GM12878 (cell line): ENCODE data around the gene SCYL3. TPM values are rescaled to one million over a fixed set of nuclear protein-coding genes. Genes with fewer than 3 reads are reported as not detected.

Experiments
- ATAC-seq: fragments of 200-7000 bp; cut with Tn5 transposase; 3 replicates; pipeline ENCODE4 v1.9.1; 2020; ENCODE audit warnings: mild to moderate bottlenecking, moderate library complexity
- BruUV-seq: library from RNA; stranded (reverse); fragments of 400-500 nt; replicated peaks from 2 replicates; lab custom pipeline; 2021; lab: Mats Ljungman, UMichigan
- CTCF ChIA-PET: fragments of 300-600 bp; sonication (Branson Sonifier 250); formaldehyde crosslinking; extraction: SDS; loops from one replicate; lab custom pipeline; 2021; ENCODE audit warnings: inconsistent platforms; lab: Yijun Ruan, JAX
- POLR2A ChIA-PET: fragments of 350-600 bp; formaldehyde crosslinking; extraction: SDS; loops from one replicate; lab custom pipeline; 2021; ENCODE audit warnings: inconsistent platforms; lab: Charles Lee
- RAD21 ChIA-PET: fragments of 300-600 bp; sonication (Branson Sonifier 250); formaldehyde crosslinking; loops from one replicate; lab custom pipeline; 2023; ENCODE audit warnings: antibody characterized with exemption; ENCODE audit not compliant: unreplicated experiment; lab: Charles Lee
- SMC1A ChIA-PET: fragments of 300-600 bp; sonication (Branson Sonifier 250); formaldehyde crosslinking; loops from one replicate; lab custom pipeline; 2023; ENCODE audit not compliant: unreplicated experiment, uncharacterized antibody; lab: Charles Lee
- DNase-seq: peaks from one replicate; pipeline ENCODE4 v3.0.0-alpha.2; 2011; ENCODE audit warnings: low read depth, low spot score
- FAIRE-seq: peaks from 3 replicates; lab custom pipeline; 2011; peaks lifted over from hg19 to GRCh38; lab: Jason Lieb, UNC
- H2AFZ ChIP-seq: 2 replicates; pipeline ENCODE4 v1.6.0; 2011; ENCODE audit warnings: low read depth, low read length, control low read depth; ENCODE audit not compliant: control insufficient read depth
- H3K27ac ChIP-seq: 2 replicates; pipeline ENCODE4 v1.5.1; 2011; ENCODE audit warnings: control low read depth; ENCODE audit not compliant: control insufficient read depth, insufficient read depth
- H3K27me3 ChIP-seq, 2 experiments: replicated peaks in 1 of 2; 2 replicates each; pipeline versions ENCODE4 v1.6.0 to v1.6.1; 2011; ENCODE audit warnings: low read length in 1 of 2; ENCODE audit not compliant: control insufficient read depth in 2 of 2, insufficient read depth in 2 of 2
- H3K36me3 ChIP-seq, 2 experiments: 2 replicates each; pipeline ENCODE4 v1.5.1; 2011; ENCODE audit warnings: low read length in 1 of 2; ENCODE audit not compliant: control insufficient read depth in 2 of 2, insufficient read depth in 2 of 2
- H3K4me1 ChIP-seq: 2 replicates; pipeline ENCODE4 v1.6.1; 2011; ENCODE audit warnings: mild to moderate bottlenecking, low read length, moderate library complexity, mixed read lengths; ENCODE audit not compliant: control insufficient read depth, insufficient read depth
- H3K4me2 ChIP-seq: 2 replicates; pipeline ENCODE4 v1.6.0; 2011; ENCODE audit warnings: control low read depth; ENCODE audit not compliant: control insufficient read depth, insufficient read depth
- H3K4me3 ChIP-seq: fragments of 200-600 bp; sonication (generic); 2 replicates; pipeline ENCODE4 v1.5.1; 2016
- H3K79me2 ChIP-seq: 2 replicates; pipeline ENCODE4 v1.6.0; 2011; ENCODE audit warnings: low read length; ENCODE audit not compliant: control insufficient read depth, insufficient read depth
- H3K9ac ChIP-seq: 2 replicates; pipeline ENCODE4 v1.8.0; 2011; ENCODE audit warnings: low read length, control low read depth, mixed read lengths; ENCODE audit not compliant: control insufficient read depth, insufficient read depth
- H3K9me3 ChIP-seq: replicated peaks from 3 replicates; pipeline ENCODE4 v1.5.1; 2011; ENCODE audit warnings: mild to moderate bottlenecking, low read length; ENCODE audit not compliant: control insufficient read depth, insufficient read depth
- H4K20me1 ChIP-seq: 2 replicates; pipeline ENCODE4 v1.6.0; 2011; ENCODE audit not compliant: control insufficient read depth, insufficient read depth
- HCFC1 ChIP-seq: fragments of 150-350 bp; IDR thresholded peaks from 2 replicates; pipeline ENCODE4 v1.6.1; 2014; ENCODE audit warnings: low read length
- HSF1 ChIP-seq: fragments of 150-350 bp; IDR thresholded peaks from 2 replicates; pipeline ENCODE4 v1.6.1; 2014; ENCODE audit warnings: mild to moderate bottlenecking, low read depth, low read length
- IRF4 ChIP-seq: IDR thresholded peaks from 2 replicates; pipeline ENCODE4 v1.6.1; 2011; ENCODE audit warnings: low read depth, low read length
- JUNB ChIP-seq: IDR thresholded peaks from 2 replicates; pipeline ENCODE4 v1.6.1; 2016; ENCODE audit warnings: antibody characterized with exemption, mild to moderate bottlenecking
- NBN ChIP-seq: fragments of 450-650 bp; IDR thresholded peaks from 2 replicates; pipeline ENCODE4 v1.6.1; 2016
- NFYA ChIP-seq: IDR thresholded peaks from 2 replicates; pipeline ENCODE4 v1.6.1; 2011; ENCODE audit warnings: low read depth, mild to moderate bottlenecking, low read length, improper control_type of control experiment, borderline replicate concordance
- SREBF2 ChIP-seq: IDR thresholded peaks from 2 replicates; pipeline ENCODE4 v1.6.1; 2012; ENCODE audit warnings: mild to moderate bottlenecking, low read length
- ZNF217 ChIP-seq: fragments of 450-650 bp; IDR thresholded peaks from 2 replicates; pipeline ENCODE4 v1.6.1; 2017; ENCODE audit warnings: antibody characterized with exemption, mild to moderate bottlenecking
- in situ Hi-C: fragments of 300-500 bp; cut with MboI; formaldehyde crosslinking; loops from 9 replicates; pipeline ENCODE4 v1.14.3; 2018; ENCODE audit warnings: mixed read lengths
- intact Hi-C: fragments of 100-400 bp; cut with micrococcal nuclease; formaldehyde crosslinking; loops from one replicate; pipeline ENCODE4 v1.14.2; 2022; ENCODE audit not compliant: unreplicated experiment
- polyA plus RNA-seq, 11 experiments: library from polyadenylated mRNA; depleted of rRNA in 4 of 11; unstranded in 6 of 11; stranded (reverse) in 5 of 11; fragments of >200 nt; fragmentation: Nextera tagmentation in 4 of 11; fragmentation: Illumina TruSeq in 1 of 11; extraction: Ambion mirVana in 4 of 11; extraction: Trizol in 1 of 11; gene quantifications; 1 replicate in 1 of 11; 2 replicates in 10 of 11; pipeline versions ENCODE4 v1.2.1 to v1.2.3, GENCODE V29; 2011 to 2016; ENCODE audit warnings: inconsistent platforms in 2 of 11, missing spikeins in 2 of 11, low read depth in 1 of 11
- total RNA-seq, 4 experiments: library from RNA; depleted of rRNA in 3 of 4; stranded (reverse); fragments of >200 nt in 3 of 4; fragmentation: Illumina TruSeq in 1 of 4; extraction: Trizol in 1 of 4; gene quantifications; 2 replicates each; pipeline versions ENCODE4 v1.2.1 to v1.2.3, GENCODE V29; 2013 to 2021
- TF ChIP-seq, protein P1 (sequence below): fragments of 450-650 bp; IDR thresholded peaks from 2 replicates; pipeline ENCODE4 v1.6.1; 2017; ENCODE audit warnings: mild to moderate bottlenecking, low read depth, inconsistent platforms; ENCODE audit not compliant: poor library complexity, severe bottlenecking
- TF ChIP-seq, protein P2 (sequence below): IDR thresholded peaks from 2 replicates; pipeline ENCODE4 v1.6.1; 2011; ENCODE audit warnings: low read depth, mild to moderate bottlenecking, low read length, moderate library complexity, borderline replicate concordance; ENCODE audit errors: extremely low read depth

SCYL3 gene
- total and polyA plus RNA-seq, 10 of the 15 experiments (the other 5 are each of a cell fraction or from before 2014, with no cell fraction given), result 4.3 to 14.3 (median 10.3) TPM

DNA sequence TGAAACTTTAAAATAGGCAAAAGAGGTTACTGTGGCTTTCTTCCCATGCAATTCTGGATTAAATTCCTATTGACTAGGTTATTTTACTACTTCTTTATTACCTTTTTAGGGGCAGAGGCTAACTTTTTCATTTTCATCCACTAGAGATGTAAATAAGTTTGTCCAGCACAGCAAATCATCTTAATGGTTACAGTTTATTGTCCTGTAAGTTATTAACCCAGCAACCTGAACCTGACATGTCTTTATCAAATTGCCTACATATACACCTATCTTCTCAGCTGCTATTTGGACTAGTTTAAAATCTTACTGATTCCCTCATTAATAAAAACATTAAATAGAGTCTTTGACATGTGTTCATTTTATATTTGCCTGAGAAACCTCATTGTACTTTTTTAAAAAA is 6.9 kb upstream of the SCYL3 start:
- in situ Hi-C loops, result no loop called here
- no peak overlapping the region for H3K27ac ChIP-seq
- no TSS peak for BruUV-seq
- no peaks in the 10 kb centered on the region for H3K9me3 ChIP-seq
- no peak for DNase-seq
- ChIA-PET SMC1A (interaction anchor here (0.7 to 2.5 kb wide), 3 partner anchors 26 to 621 kb away, joined by 3 to 6 read pairs (median 3); partner anchors contain the start of gene METTL18), RAD21 (no interaction called here), POLR2A (interaction anchor here (3.7 to 9.5 kb wide), 2 partner anchors 7 kb away, joined by 16 to 131 read pairs; partner anchors contain the start of gene SCYL3), CTCF (no interaction called here)
- no peak overlapping the region for H3K4me2 ChIP-seq
- no peaks in the 10 kb centered on the region for H4K20me1 ChIP-seq
- H2AFZ ChIP-seq, result no peak overlapping the region
- H3K27me3 ChIP-seq, result no peaks in the 10 kb centered on the region
- TF ChIP-seq ZNF217, result no peak
- no peak for TF ChIP-seq NFYA
- TF ChIP-seq JUNB, result no peak
- TF ChIP-seq, protein P1, sequence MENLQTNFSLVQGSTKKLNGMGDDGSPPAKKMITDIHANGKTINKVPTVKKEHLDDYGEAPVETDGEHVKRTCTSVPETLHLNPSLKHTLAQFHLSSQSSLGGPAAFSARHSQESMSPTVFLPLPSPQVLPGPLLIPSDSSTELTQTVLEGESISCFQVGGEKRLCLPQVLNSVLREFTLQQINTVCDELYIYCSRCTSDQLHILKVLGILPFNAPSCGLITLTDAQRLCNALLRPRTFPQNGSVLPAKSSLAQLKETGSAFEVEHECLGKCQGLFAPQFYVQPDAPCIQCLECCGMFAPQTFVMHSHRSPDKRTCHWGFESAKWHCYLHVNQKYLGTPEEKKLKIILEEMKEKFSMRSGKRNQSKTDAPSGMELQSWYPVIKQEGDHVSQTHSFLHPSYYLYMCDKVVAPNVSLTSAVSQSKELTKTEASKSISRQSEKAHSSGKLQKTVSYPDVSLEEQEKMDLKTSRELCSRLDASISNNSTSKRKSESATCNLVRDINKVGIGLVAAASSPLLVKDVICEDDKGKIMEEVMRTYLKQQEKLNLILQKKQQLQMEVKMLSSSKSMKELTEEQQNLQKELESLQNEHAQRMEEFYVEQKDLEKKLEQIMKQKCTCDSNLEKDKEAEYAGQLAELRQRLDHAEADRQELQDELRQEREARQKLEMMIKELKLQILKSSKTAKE, result no peak
- TF ChIP-seq NBN, result no peak
- TF ChIP-seq, protein P2, sequence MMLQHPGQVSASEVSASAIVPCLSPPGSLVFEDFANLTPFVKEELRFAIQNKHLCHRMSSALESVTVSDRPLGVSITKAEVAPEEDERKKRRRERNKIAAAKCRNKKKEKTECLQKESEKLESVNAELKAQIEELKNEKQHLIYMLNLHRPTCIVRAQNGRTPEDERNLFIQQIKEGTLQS, result no peak
- no peak for TF ChIP-seq SREBF2
- no peak for TF ChIP-seq HSF1
- TF ChIP-seq IRF4, result no peak
- no peak for TF ChIP-seq HCFC1
- peaks cover 10% of the 10 kb centered on the region for H3K4me1 ChIP-seq
- ATAC-seq, result no peak
- H3K79me2 ChIP-seq, result no peaks in the 10 kb centered on the region
- H3K4me3 ChIP-seq, result no peak overlapping the region
- intact Hi-C loops, result no loop called here
- H3K9ac ChIP-seq, result no peak overlapping the region
- FAIRE-seq, result no peak
- no peaks in the 10 kb centered on the region for H3K36me3 ChIP-seq
